RWPE2 (cell line): ENCODE measurements around the gene RAB15.

Source experiments
- ATAC-seq: fragments of 200-7000 bp; cut with Tn5 transposase; 3 replicates; pipeline ENCODE4 v1.9.1; 2021; ENCODE audit warnings: low read depth
- DNase-seq: peaks from one replicate; pipeline ENCODE4 v3.0.0-alpha.2; 2020; ENCODE audit warnings: low spot score
- H3K27ac ChIP-seq: fragments of 450-650 bp; 2 replicates; pipeline ENCODE4 v1.5.1; 2017; ENCODE audit warnings: mild to moderate bottlenecking; ENCODE audit not compliant: poor library complexity, severe bottlenecking
- H3K27me3 ChIP-seq: fragments of 250-450 bp; sonication (Bioruptor Pico); 2 replicates; pipeline ENCODE4 v1.5.1; 2021; ENCODE audit warnings: mild to moderate bottlenecking, moderate library complexity; ENCODE audit not compliant: insufficient read depth, poor library complexity, severe bottlenecking
- H3K36me3 ChIP-seq: fragments of 250-450 bp; sonication (Bioruptor Pico); 2 replicates; pipeline ENCODE4 v1.5.1; 2020; ENCODE audit warnings: low read depth, mild to moderate bottlenecking, moderate library complexity
- H3K4me1 ChIP-seq: fragments of 250-450 bp; sonication (Bioruptor Pico); 2 replicates; pipeline ENCODE4 v1.5.1; 2021; ENCODE audit warnings: mild to moderate bottlenecking, moderate library complexity; ENCODE audit not compliant: insufficient read depth, poor library complexity, severe bottlenecking
- H3K4me3 ChIP-seq: fragments of 250-450 bp; sonication (Bioruptor Pico); 2 replicates; pipeline ENCODE4 v1.5.1; 2021; ENCODE audit warnings: mild to moderate bottlenecking, moderate library complexity; ENCODE audit not compliant: severe bottlenecking
- H3K9me3 ChIP-seq: fragments of 250-450 bp; sonication (Bioruptor Pico); 2 replicates; pipeline ENCODE4 v1.5.1; 2021; ENCODE audit warnings: mild to moderate bottlenecking, moderate library complexity; ENCODE audit not compliant: severe bottlenecking
- TF ChIP-seq, protein P1 (sequence below): fragments of 450-650 bp; IDR thresholded peaks from one replicate; pipeline ENCODE4 v1.5.1; 2017; ENCODE audit warnings: mild to moderate bottlenecking, moderate library complexity; ENCODE audit not compliant: poor library complexity, severe bottlenecking

RAB15 gene

DNA sequence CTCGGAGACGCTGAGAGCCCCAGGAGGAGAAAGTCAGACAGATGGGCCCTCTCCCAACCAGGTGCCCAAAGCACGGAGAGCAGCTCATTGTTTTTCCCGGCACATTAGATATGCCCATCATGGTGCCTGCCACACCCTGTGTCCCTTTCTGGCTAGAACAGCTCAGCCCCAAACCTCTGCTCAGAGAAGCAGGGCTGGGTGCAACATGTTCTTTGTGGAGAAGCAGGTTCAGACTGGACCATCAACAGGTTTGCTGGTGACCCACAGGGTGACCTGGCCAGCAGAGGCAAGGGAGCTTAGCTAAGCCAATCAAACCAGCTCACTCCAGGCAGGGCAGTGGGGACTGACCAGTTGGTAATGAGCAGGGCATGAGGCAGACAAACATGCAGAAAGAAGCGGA lies 13.4 kb downstream of the RAB15 start:
- Histone ChIP-seq H3K36me3 (no peaks in the 10 kb centered on the region), H3K4me1 (no peaks in the 10 kb centered on the region), H3K27me3 (no peaks in the 10 kb centered on the region), H3K4me3 (no peak overlapping the region), H3K9me3 (no peaks in the 10 kb centered on the region), H3K27ac (no peak overlapping the region)
- ATAC-seq (no peak), DNase-seq (no peak)
- TF ChIP-seq, protein P1, sequence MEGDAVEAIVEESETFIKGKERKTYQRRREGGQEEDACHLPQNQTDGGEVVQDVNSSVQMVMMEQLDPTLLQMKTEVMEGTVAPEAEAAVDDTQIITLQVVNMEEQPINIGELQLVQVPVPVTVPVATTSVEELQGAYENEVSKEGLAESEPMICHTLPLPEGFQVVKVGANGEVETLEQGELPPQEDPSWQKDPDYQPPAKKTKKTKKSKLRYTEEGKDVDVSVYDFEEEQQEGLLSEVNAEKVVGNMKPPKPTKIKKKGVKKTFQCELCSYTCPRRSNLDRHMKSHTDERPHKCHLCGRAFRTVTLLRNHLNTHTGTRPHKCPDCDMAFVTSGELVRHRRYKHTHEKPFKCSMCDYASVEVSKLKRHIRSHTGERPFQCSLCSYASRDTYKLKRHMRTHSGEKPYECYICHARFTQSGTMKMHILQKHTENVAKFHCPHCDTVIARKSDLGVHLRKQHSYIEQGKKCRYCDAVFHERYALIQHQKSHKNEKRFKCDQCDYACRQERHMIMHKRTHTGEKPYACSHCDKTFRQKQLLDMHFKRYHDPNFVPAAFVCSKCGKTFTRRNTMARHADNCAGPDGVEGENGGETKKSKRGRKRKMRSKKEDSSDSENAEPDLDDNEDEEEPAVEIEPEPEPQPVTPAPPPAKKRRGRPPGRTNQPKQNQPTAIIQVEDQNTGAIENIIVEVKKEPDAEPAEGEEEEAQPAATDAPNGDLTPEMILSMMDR: no peak

DNA sequence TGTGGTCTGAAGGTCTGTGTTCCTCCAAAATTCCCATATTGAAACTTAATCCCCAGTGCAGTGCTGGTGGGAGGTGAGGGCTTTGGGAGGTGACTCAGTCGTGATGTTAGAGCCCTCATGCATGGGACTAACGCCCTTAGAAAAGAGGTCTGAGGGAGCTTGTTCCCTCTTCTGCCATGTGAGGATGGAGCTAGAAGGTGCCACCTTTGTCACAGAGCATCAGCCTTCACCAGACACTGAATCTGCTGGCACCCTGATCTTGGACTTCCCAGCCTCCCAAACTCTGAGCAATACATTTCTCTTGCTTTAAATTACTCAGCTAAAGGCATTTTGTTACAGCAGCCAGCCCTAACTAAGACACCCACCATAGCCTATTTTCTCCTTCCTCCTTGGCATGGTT lies 13.9 kb downstream of the RAB15 start:
- Histone ChIP-seq H3K27ac (no peak overlapping the region), H3K4me1 (no peaks in the 10 kb centered on the region), H3K9me3 (no peaks in the 10 kb centered on the region), H3K36me3 (no peaks in the 10 kb centered on the region), H3K27me3 (no peaks in the 10 kb centered on the region), H3K4me3 (no peak overlapping the region)
- DNase-seq (no peak), ATAC-seq (no peak)
- TF ChIP-seq, protein P1: no peak

DNA sequence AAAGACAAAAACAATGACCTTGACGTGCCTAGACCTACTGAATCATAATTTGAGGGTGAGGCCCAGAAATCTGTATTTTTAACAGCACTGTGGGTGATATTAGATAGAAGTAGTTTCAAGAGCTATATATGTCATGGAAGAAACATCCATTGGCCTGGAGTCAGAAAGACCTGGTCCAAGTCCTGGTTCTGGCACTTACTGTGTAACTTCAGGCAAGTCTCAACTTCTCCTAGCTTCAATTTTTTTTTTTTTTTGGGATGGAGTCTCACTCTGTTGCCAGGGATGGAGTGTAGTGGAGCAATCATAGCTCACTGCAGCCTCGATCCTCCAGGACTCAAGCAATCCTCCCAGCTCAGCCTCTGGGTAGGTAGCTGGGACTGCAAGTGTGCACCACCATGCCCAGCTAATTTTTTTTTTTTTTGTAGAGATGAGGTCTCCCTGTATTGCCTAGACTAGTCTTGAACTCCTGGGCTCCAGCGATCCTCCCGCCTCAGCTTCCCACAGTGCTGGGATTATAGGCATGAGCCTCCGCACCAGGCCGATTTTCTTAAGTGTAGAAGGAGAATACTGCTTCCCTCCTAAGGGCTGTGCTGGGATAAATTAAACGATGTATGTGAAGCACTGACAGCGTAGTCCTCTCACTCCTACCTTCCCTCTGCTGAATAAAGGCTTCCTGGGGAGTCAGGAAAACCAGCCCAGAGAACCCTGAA lies 15.3 kb downstream of the RAB15 start:
- H3K27me3 ChIP-seq: no peaks in the 10 kb centered on the region
- no peak overlapping the region for H3K27ac ChIP-seq
- no peaks in the 10 kb centered on the region for H3K36me3 ChIP-seq
- DNase-seq: peak; percentile 29
- no peaks in the 10 kb centered on the region for H3K4me1 ChIP-seq
- no peak overlapping the region for H3K4me3 ChIP-seq
- TF ChIP-seq, protein P1: no peak
- ATAC-seq: no peak
- no peaks in the 10 kb centered on the region for H3K9me3 ChIP-seq

DNA sequence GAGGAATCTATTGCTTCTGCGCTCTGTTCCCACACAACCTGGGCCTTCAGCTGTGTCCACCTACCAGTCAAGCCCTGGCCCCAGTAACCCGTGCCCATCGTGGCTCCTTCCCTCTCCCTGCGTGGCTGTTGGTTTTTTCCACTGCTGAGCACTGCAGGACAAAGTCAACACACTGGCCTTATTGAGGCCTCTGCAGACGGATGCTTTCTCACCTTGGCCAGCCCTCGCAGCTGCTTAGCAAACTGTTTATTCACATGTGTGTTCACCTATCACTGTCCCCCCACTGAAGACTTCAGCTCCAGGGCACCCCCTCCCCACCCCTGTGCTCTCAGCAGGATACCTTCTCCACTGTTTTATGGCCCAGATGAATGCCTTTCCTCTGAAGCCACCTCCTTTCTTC lies 16.8 kb downstream of the RAB15 start:
- no peak overlapping the region for H3K27ac ChIP-seq
- ATAC-seq: no peak

More for the DNA sequence above, 16.8 kb downstream of the RAB15 start:
- Histone ChIP-seq H3K4me3 (no peak overlapping the region), H3K27me3 (no peaks in the 10 kb centered on the region), H3K9me3 (no peaks in the 10 kb centered on the region), H3K36me3 (no peaks in the 10 kb centered on the region), H3K4me1 (no peaks in the 10 kb centered on the region)
- DNase-seq: peak; percentile 46
- TF ChIP-seq, protein P1: no peak
